Measurements from ENCODE around the gene TRIM37. TPM values are rescaled to one million over a fixed set of nuclear protein-coding genes. Genes with fewer than 3 reads are reported as not detected.
"Not testable (repeated sequence)": the region's sequence is repeated elsewhere in the genome, so short reads cannot be mapped to it uniquely, and the experiment has no call there.

The TRIM37 gene
- total RNA-seq, 1 donor from 2014 or later, result 25.4 TPM

- Histone ChIP-seq H3K79me2 (ENCODE audit: insufficient read depth, low read length) (peaks cover 100% of the 10 kb centered on the region), H3K4me1 (ENCODE audit: insufficient read depth, low read length) (no peaks in the 10 kb centered on the region), H2AFZ (ENCODE audit: low read depth, low read length) (no peak overlapping the region), H3K27ac (ENCODE audit: low read depth, low read length) (no peak overlapping the region), H3K4me3 (ENCODE audit: insufficient read depth, low read depth, low read length) (no peak overlapping the region), H3K36me3 (ENCODE audit: insufficient read depth, low read length) (no peaks in the 10 kb centered on the region), H3K27me3 (ENCODE audit: insufficient read depth, low read length) (no peaks in the 10 kb centered on the region), H3K9me3 (ENCODE audit: insufficient read depth, low read depth, low read length) (no peaks in the 10 kb centered on the region), H3K9ac (ENCODE audit: low read length) (no peak overlapping the region), H4K20me1 (ENCODE audit: insufficient read depth, low read length) (peaks cover 35% of the 10 kb centered on the region), H3K4me2 (ENCODE audit: low read length) (no peak overlapping the region)
- DNase-seq (ENCODE audit: low read depth) (no peak), FAIRE-seq (no peak)
- H3K4me1 Mint-ChIP-seq (ENCODE audit: low read depth, unreplicated experiment), result peaks cover 1% of the 10 kb centered on the region
- H3K4me3 Mint-ChIP-seq (ENCODE audit: unreplicated experiment), result no peak overlapping the region
- no peaks in the 10 kb centered on the region for H3K27me3 Mint-ChIP-seq (ENCODE audit: low read depth, unreplicated experiment)
- H3K27ac Mint-ChIP-seq (ENCODE audit: unreplicated experiment), result no peak overlapping the region
- TF ChIP-seq CTCF (IDR thresholded peaks at IDR 0.05; ENCODE audit: insufficient read depth, low read depth, low read length), result no peak
- TF ChIP-seq EZH2 (IDR thresholded peaks at IDR 0.05; ENCODE audit: insufficient read depth, low read length), result no peak
- H3K36me3 Mint-ChIP-seq (ENCODE audit: low read depth, unreplicated experiment), result no peaks in the 10 kb centered on the region
- H3K9me3 Mint-ChIP-seq (ENCODE audit: unreplicated experiment), result no peaks in the 10 kb centered on the region
These were observed 35.2 kb upstream of the TRIM37 start for GRCh38 chr17:59141860-59142259.

GRCh38 chr17:59139939-59140338, 33.3 kb upstream of the TRIM37 start:
- no peak for TF ChIP-seq EZH2 (IDR thresholded peaks at IDR 0.05; ENCODE audit: insufficient read depth, low read length)
- no peak for TF ChIP-seq CTCF (IDR thresholded peaks at IDR 0.05; ENCODE audit: insufficient read depth, low read depth, low read length)
- no peaks in the 10 kb centered on the region for H3K9me3 Mint-ChIP-seq (ENCODE audit: unreplicated experiment)
- H4K20me1 ChIP-seq (ENCODE audit: insufficient read depth, low read length), result peaks cover 29% of the 10 kb centered on the region

GRCh38 chr17:59138339-59138738, 31.7 kb upstream of the TRIM37 start:
- peaks cover 31% of the 10 kb centered on the region for H4K20me1 ChIP-seq (ENCODE audit: insufficient read depth, low read length)
- H3K27ac ChIP-seq (ENCODE audit: low read depth, low read length), result not testable (repeated sequence)

More at GRCh38 chr17:59139939-59140338, 33.3 kb upstream of the TRIM37 start:
- DNase-seq (ENCODE audit: low read depth), result no peak
- Histone ChIP-seq H3K4me1 (ENCODE audit: insufficient read depth, low read length) (no peaks in the 10 kb centered on the region), H3K36me3 (ENCODE audit: insufficient read depth, low read length) (no peaks in the 10 kb centered on the region), H3K4me2 (ENCODE audit: low read length) (no peak overlapping the region), H3K9me3 (ENCODE audit: insufficient read depth, low read depth, low read length) (no peaks in the 10 kb centered on the region), H2AFZ (ENCODE audit: low read depth, low read length) (no peak overlapping the region), H3K27me3 (ENCODE audit: insufficient read depth, low read length) (no peaks in the 10 kb centered on the region), H3K9ac (ENCODE audit: low read length) (no peak overlapping the region), H3K4me3 (ENCODE audit: insufficient read depth, low read depth, low read length) (no peak overlapping the region), H3K79me2 (ENCODE audit: insufficient read depth, low read length) (peaks cover 97% of the 10 kb centered on the region), H3K27ac (ENCODE audit: low read depth, low read length) (no peak overlapping the region)
- no peak for FAIRE-seq
- no peaks in the 10 kb centered on the region for H3K27me3 Mint-ChIP-seq (ENCODE audit: low read depth, unreplicated experiment)
- H3K4me3 Mint-ChIP-seq (ENCODE audit: unreplicated experiment), result no peak overlapping the region
- H3K4me1 Mint-ChIP-seq (ENCODE audit: low read depth, unreplicated experiment), result no peaks in the 10 kb centered on the region
- H3K36me3 Mint-ChIP-seq (ENCODE audit: low read depth, unreplicated experiment), result no peaks in the 10 kb centered on the region
- no peak overlapping the region for H3K27ac Mint-ChIP-seq (ENCODE audit: unreplicated experiment)

More at GRCh38 chr17:59138339-59138738, 31.7 kb upstream of the TRIM37 start:
- H3K27me3 ChIP-seq (ENCODE audit: insufficient read depth, low read length); H3K36me3 ChIP-seq (ENCODE audit: insufficient read depth, low read length); H3K9me3 Mint-ChIP-seq (ENCODE audit: unreplicated experiment); H3K4me3 Mint-ChIP-seq (ENCODE audit: unreplicated experiment); H3K4me1 Mint-ChIP-seq (ENCODE audit: low read depth, unreplicated experiment); H3K4me3 ChIP-seq (ENCODE audit: insufficient read depth, low read depth, low read length); FAIRE-seq; H2AFZ ChIP-seq (ENCODE audit: low read depth, low read length); H3K27ac Mint-ChIP-seq (ENCODE audit: unreplicated experiment); H3K9ac ChIP-seq (ENCODE audit: low read length); DNase-seq (ENCODE audit: low read depth); H3K4me2 ChIP-seq (ENCODE audit: low read length); H3K4me1 ChIP-seq (ENCODE audit: insufficient read depth, low read length); H3K9me3 ChIP-seq (ENCODE audit: insufficient read depth, low read depth, low read length); H3K27me3 Mint-ChIP-seq (ENCODE audit: low read depth, unreplicated experiment); H3K36me3 Mint-ChIP-seq (ENCODE audit: low read depth, unreplicated experiment): not testable (repeated sequence)
- peaks cover 97% of the 10 kb centered on the region for H3K79me2 ChIP-seq (ENCODE audit: insufficient read depth, low read length)

All from astrocyte (in vitro differentiated cells and primary cell).